WTC11 (cell line): Measurements from ENCODE around the gene EIF1B.

Experiments
- CTCF ChIP-seq: fragments of 200-600 bp; IDR thresholded peaks from 2 replicates; pipeline ENCODE4 v1.8.0; 2022; ENCODE audit warnings: antibody characterized with exemption
- FOXJ3 ChIP-seq: sonication (generic); formaldehyde crosslinking; IDR thresholded peaks from 2 replicates; pipeline ENCODE4 v1.9.0; 2021; ENCODE audit warnings: missing genetic modification reagents, mild to moderate bottlenecking, borderline replicate concordance

DNA sequence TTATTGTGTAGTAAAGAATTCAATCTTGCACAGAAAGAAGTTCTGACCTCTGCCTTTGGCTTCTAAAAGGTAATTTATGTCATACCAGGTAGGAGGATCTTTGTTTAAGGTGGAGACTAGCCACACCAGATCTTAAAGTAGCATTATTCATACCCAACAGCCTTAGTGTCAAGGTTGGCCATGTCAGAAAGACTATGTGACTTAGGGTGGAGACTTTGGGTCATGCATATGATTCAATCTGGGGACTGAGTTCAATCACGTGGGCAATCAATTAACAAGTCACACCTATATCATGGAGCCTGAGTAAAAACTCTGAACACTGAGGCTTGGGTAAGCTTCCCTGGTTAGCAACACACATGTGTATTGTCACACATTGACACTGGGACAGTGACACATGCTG lies 48.9 kb downstream of the EIF1B start:
- TF ChIP-seq CTCF (no peak), FOXJ3 (no peak)
